Measurements from ENCODE around the gene HDGF. TPM values are rescaled to one million over a fixed set of nuclear protein-coding genes. Genes with fewer than 3 reads are reported as not detected.

Gene HDGF
- total RNA-seq, 1 experiment from 2014 or later: 310 TPM

DNA sequence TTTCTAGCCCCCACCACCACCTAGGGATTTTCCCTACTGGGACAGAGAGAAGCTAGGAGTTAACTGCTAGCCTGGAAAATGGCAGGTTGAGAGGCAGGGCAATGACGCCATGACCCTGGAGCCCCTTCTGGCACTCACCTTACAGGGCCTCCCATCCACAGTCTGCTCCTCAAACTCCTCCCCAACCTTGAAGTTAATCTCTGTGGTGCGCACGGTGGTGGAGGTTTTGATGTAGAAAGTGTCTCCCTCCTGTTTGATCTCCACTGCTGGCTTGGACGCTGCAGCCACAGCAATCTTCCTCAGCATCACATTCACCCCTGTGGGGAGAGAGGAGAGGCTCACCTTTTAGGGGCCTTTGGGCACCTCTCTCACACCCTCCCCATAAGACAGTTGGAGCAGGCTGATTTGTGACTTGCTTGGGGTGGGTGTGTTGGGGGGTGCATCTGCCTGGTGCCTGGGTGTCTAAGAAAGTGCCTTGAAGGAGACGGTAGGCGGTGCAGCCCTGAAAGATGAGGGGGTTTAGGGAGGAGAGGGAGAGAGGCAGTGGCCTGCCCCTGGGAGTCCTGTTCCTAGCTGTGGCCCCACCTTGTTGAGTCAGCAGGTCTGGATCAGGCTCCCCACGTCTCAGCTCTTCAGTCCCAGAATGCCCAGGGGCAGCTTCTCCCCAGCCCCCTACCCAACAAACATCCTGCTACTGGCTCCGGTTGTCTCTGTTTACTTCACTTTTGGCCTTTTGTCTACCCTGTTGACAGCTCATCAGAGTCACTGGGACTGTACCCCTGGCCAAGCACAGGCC lies 50.5 kb downstream of the HDGF start:
- no CpG with 5 or more reads among the region's 8 CpGs for WGBS (ENCODE audit: extremely low coverage, insufficient read length, low lambda C conversion rate)
- H3K27ac Mint-ChIP-seq: peak overlapping the region in 1 of 3 experiments; percentile 12; a peak in 1 of 7 replicates

More for the DNA sequence above, 50.5 kb downstream of the HDGF start:
- DNase-seq: no peak
- peaks cover 17 to 58% (median 44%) of the 10 kb centered on the region in 3 experiments for H3K36me3 Mint-ChIP-seq (ENCODE audit: insufficient read depth in 1 of 3, low read depth in 3 of 3)
- no peak overlapping the region for H2BK20ac ChIP-seq (ENCODE audit: low read depth, low read length, poor library complexity, severe bottlenecking)
- no peaks in the 10 kb centered on the region for H3K79me2 ChIP-seq (ENCODE audit: insufficient read depth, low read length)
- H3K27me3 ChIP-seq (ENCODE audit: insufficient read depth, low read length): peaks cover 3% of the 10 kb centered on the region; the same call in 1 of the 2 replicates
- H3K9me3 ChIP-seq (ENCODE audit: control insufficient read depth, low read depth, low read length): no peaks in the 10 kb centered on the region
- no peak overlapping the region for H2BK15ac ChIP-seq (ENCODE audit: low read depth, low read length)
- no peak overlapping the region for H3K4me2 ChIP-seq (ENCODE audit: insufficient read depth, insufficient read length, low read length)
- no peak overlapping the region for H2AK5ac ChIP-seq (ENCODE audit: insufficient read length, low read length)
- peak overlapping the region in 1 of 2 experiments; percentile 3; a peak in 1 of 5 replicates for H3K4me3 Mint-ChIP-seq
- no peaks in the 10 kb centered on the region for H4K20me1 ChIP-seq (ENCODE audit: control insufficient read depth, insufficient read depth, insufficient read length)
- no peak overlapping the region for H2BK5ac ChIP-seq (ENCODE audit: insufficient read length, low read length)
- no peak overlapping the region for H2BK12ac ChIP-seq (ENCODE audit: insufficient read length, low read depth, low read length)
- H3K4ac ChIP-seq (ENCODE audit: low read depth, low read length): no peak overlapping the region
- H3K4me1 Mint-ChIP-seq: peaks cover 31 to 51% of the 10 kb centered on the region in 2 experiments
- H2AFZ ChIP-seq (ENCODE audit: low read length): no peak overlapping the region
- no peaks in the 10 kb centered on the region; a peak in 1 of 5 replicates for H3K9me3 Mint-ChIP-seq
- H4K91ac ChIP-seq (ENCODE audit: insufficient read length, low read depth, low read length): no peak overlapping the region
- H4K8ac ChIP-seq (replicated peaks; ENCODE audit: insufficient read length, low read depth, low read length): no peak overlapping the region
- H3K9ac ChIP-seq (ENCODE audit: extremely low read depth, insufficient read length, low read length): no peak overlapping the region
- H3T11ph ChIP-seq (ENCODE audit: low read length): no peak overlapping the region
- H2BK120ac ChIP-seq (ENCODE audit: low read depth, low read length, poor library complexity, severe bottlenecking): no peak overlapping the region
- no peak overlapping the region for H3K18ac ChIP-seq (ENCODE audit: insufficient read length, low read depth, low read length)
- peaks cover 38% of the 10 kb centered on the region for H3K27me3 Mint-ChIP-seq (ENCODE audit: low read depth)
- no peaks in the 10 kb centered on the region for H3K79me1 ChIP-seq (ENCODE audit: insufficient read depth, low read depth, low read length, poor library complexity, severe bottlenecking)
- H3K23ac ChIP-seq (ENCODE audit: insufficient read length, low read depth, low read length): no peak overlapping the region
- H3K4me1 ChIP-seq (ENCODE audit: insufficient read depth, low read length): peaks cover 6% of the 10 kb centered on the region; the same call in 1 of the 2 replicates
- H3K23me2 ChIP-seq (ENCODE audit: insufficient read length, low read depth, low read length, poor library complexity, severe bottlenecking): peaks cover 23% of the 10 kb centered on the region
- no peak overlapping the region for H3K27ac ChIP-seq (ENCODE audit: insufficient read length, low read depth, low read length)
- no peak overlapping the region for H4K5ac ChIP-seq (ENCODE audit: insufficient read length, low read depth, low read length)
- no peak overlapping the region for H3K56ac ChIP-seq (ENCODE audit: insufficient read length, low read depth, low read length)
- no peak overlapping the region for H3K14ac ChIP-seq (ENCODE audit: insufficient read depth, low read length)
- TF ChIP-seq CTCF (conservative IDR thresholded peaks at IDR 0.05): no peak
